Testis (tissue), 2 donors: ENCODE results near the gene TMEM61.

ENCODE experiments used
- CTCF ChIP-seq, 3 experiments: fragments of 450-650 bp in 2 of 3; fragments of 200-600 bp in 1 of 3; sonication (generic) in 1 of 3; IDR thresholded peaks; one replicate each; pipeline ENCODE4 v1.5.1; 2016 to 2019; ENCODE audit warnings: antibody characterized with exemption in 3 of 3, mild to moderate bottlenecking in 2 of 3, moderate library complexity in 1 of 3
- POLR2A ChIP-seq: fragments of 450-650 bp; IDR thresholded peaks from one replicate; pipeline ENCODE4 v1.6.1; 2017; ENCODE audit warnings: antibody characterized with exemption, mild to moderate bottlenecking, moderate library complexity

- TF ChIP-seq CTCF (IDR thresholded peaks at IDR 0.05) (no peak), POLR2A (no peak)
Observed at GRCh38 chr1:55006931-55007330, 26.5 kb downstream of the TMEM61 start.
